ENCODE data around the gene CYTIP.

- TF ChIP-seq, protein P1, sequence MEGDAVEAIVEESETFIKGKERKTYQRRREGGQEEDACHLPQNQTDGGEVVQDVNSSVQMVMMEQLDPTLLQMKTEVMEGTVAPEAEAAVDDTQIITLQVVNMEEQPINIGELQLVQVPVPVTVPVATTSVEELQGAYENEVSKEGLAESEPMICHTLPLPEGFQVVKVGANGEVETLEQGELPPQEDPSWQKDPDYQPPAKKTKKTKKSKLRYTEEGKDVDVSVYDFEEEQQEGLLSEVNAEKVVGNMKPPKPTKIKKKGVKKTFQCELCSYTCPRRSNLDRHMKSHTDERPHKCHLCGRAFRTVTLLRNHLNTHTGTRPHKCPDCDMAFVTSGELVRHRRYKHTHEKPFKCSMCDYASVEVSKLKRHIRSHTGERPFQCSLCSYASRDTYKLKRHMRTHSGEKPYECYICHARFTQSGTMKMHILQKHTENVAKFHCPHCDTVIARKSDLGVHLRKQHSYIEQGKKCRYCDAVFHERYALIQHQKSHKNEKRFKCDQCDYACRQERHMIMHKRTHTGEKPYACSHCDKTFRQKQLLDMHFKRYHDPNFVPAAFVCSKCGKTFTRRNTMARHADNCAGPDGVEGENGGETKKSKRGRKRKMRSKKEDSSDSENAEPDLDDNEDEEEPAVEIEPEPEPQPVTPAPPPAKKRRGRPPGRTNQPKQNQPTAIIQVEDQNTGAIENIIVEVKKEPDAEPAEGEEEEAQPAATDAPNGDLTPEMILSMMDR (IDR thresholded peaks at IDR 0.05) = no peak
- TF ChIP-seq POLR2A (IDR thresholded peaks at IDR 0.05) = no peak
Observed at GRCh38 chr2:157487747-157488146, 43.9 kb upstream of the CYTIP start.

Data from lower leg skin (tissue), 3 donors.